Thyroid gland (tissue), 4 donors: ENCODE measurements around the gene PTH.

Experiments
- CTCF ChIP-seq, 6 experiments: fragments of 200-600 bp in 3 of 6; fragments of 450-650 bp in 3 of 6; sonication (generic) in 3 of 6; IDR thresholded peaks; one replicate each; pipeline ENCODE4 v1.5.1; 2016 to 2019; ENCODE audit warnings: antibody characterized with exemption in 6 of 6, mild to moderate bottlenecking in 2 of 6, inconsistent platforms in 1 of 6, moderate library complexity in 1 of 6
- POLR2A ChIP-seq, 2 donors: fragments of 450-650 bp; IDR thresholded peaks; one replicate each; pipeline ENCODE4 v1.6.1; 2017; ENCODE audit warnings: antibody characterized with exemption in 2 of 2, mild to moderate bottlenecking in 2 of 2, moderate library complexity in 1 of 2

DNA sequence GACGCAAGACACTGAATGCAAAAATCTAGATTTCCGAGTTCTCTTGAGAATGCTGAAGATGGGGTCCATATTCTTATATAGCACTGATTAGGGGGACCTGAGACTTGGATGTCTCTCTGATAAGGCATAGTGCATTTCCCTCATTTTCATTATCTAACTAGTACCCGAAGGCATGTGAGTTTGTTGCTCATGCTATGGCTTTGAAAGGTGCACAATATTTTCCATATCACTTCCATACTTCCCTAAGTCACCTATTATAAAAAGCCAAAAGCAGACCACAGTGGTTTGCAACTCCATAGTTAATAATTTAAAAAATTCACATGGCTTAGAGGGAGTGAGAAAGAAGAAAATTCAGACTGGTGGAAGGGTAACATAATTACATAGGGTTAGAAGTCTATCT, 34.5 kb downstream of the PTH start:
- TF ChIP-seq POLR2A (IDR thresholded peaks at IDR 0.05) (no peak), CTCF (IDR thresholded peaks at IDR 0.05) (no peak)
